NCI-H460 (cell line): ENCODE measurements around the gene GALNT12. TPM values are rescaled to one million over a fixed set of nuclear protein-coding genes. Genes with fewer than 3 reads are reported as not detected.
A peak's percentile ranks its signal among the peaks of the same experiment; 100 is the strongest.

Experiments used
- DNase-seq: peaks from one replicate; pipeline ENCODE4 v3.0.0-alpha.2; 2016; ENCODE audit warnings: low read depth; ENCODE audit errors: extremely low read depth
- polyA plus RNA-seq: library from polyadenylated mRNA; depleted of rRNA; stranded (reverse); fragments of >200 nt; gene quantifications from 2 replicates; pipeline ENCODE4 v1.2.3, GENCODE V29; 2014; cell fraction: nucleus; rRNA removed
- total RNA-seq: library from RNA; depleted of rRNA; stranded (reverse); fragments of >200 nt; shearing (Covaris generic); gene quantifications from 2 replicates; pipeline ENCODE4 v1.2.3, GENCODE V29; 2014; rRNA removed

Gene GALNT12, protein sequence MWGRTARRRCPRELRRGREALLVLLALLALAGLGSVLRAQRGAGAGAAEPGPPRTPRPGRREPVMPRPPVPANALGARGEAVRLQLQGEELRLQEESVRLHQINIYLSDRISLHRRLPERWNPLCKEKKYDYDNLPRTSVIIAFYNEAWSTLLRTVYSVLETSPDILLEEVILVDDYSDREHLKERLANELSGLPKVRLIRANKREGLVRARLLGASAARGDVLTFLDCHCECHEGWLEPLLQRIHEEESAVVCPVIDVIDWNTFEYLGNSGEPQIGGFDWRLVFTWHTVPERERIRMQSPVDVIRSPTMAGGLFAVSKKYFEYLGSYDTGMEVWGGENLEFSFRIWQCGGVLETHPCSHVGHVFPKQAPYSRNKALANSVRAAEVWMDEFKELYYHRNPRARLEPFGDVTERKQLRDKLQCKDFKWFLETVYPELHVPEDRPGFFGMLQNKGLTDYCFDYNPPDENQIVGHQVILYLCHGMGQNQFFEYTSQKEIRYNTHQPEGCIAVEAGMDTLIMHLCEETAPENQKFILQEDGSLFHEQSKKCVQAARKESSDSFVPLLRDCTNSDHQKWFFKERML
- 8.6 and 8.8 TPM in 2 replicates for total RNA-seq
- polyA plus RNA-seq: 23.5 and 35.7 TPM in 2 replicates

DNA sequence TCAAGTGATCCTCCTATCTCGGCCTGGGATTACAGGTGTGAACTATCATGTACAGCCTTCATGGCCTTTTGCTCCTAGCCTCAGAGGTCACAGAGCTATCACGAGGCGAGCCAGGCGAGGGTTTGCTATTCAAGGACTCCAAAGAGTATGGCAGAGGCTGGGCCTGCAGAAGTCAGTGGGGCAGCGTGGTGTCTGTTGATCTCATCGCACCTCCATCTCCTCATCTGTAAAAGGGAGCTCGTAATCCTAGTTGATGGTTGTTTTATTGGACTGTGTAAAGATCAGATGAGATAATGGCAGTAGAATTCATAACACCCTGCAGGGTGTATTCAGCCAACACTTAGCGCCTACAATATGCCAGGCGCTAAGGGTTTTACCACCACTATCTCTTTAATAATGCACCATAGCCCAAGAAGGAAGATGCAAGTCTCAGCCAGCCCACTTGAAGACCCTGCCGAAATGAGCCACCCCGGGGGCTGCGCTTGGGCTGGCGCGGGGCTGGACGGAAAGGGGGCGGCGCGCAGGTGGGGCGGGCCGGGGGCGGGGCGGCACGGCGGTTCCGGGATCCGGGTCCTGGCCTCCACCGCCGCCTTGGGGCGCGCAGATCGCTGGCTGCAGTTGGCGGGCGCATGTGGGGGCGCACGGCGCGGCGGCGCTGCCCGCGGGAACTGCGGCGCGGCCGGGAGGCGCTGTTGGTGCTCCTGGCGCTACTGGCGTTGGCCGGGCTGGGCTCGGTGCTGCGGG lies at the start of gene GALNT12:
Gene GALNT12 (plus strand): TSS at position 601 of the 744 bp plus-strand sequence. CDS start 29 bp downstream, at position 630.
- peak; percentile 26 for DNase-seq

DNA sequence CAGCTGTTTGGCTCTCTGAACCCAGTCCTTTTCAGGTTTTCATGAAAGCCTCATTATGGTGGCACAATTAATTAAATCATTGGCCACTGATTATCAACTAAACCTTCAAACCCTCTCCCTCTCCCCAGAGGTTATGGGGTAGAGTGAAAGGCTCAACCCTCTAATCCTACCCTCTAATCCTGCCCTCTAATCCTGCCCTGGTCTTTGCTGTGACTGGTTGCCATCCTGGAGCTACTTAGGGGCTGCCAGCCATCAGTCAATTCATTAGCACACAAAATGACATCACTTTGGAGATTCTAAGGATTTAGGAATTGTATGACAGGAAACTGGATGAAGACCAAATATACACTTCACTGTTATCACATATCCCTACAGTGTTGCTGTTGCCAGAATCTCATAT lies 47.2 kb upstream of the GALNT12 start:
- DNase-seq: no peak

DNA sequence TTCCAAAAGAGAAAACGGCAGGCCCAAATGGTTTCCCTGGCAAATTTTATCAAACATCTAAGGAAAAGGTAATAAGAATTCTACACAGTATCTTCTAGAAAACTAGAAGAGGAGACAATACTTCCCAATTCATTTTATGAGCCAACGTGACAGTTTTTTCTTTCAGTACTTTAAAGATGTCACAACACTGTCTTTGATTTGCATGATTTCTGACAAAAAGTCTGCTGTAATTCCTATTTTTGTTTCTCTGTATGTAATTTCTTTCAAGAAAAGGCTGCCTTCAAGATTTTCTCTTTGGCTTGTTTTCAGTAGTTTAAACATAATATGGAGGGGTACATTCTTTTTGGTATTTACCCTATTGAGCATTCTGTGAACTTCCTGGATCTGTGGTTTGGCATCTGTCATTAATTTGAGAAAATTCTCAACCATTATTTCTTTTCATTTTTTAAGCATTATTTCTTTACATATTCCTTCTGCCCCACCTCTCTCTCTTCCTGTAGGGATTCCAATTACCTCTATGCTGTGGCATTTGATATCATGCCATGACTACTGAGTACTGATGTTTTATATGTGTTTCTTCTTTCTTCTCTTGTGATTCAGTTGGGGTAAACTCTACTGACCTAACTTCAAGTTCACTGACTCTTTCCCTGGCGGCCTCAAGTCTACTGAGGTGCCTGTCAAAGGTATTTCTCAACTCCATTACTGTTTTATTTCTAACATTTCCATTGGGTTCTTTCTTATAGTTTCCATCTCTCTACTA lies 43.3 kb upstream of the GALNT12 start:
- no peak for DNase-seq

DNA sequence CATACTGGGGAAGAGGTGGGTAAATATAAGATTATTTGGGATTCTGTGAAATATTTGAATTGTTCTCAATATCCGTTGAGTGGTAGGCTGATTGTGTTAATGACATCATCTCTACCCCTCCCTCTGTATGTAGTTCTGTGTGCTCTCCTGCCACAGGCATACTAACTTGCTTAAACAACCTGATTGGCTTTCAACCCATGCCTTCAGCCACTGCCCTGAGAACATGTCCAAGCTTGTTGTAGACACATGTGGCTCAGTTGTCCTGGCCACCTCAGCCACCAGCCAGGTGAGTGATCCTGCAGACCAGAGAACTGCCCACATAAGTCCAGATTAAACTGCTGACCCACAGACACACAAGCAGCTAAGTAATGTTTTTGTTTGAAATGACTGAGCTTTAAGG lies 42.2 kb upstream of the GALNT12 start:
- DNase-seq: no peak

DNA sequence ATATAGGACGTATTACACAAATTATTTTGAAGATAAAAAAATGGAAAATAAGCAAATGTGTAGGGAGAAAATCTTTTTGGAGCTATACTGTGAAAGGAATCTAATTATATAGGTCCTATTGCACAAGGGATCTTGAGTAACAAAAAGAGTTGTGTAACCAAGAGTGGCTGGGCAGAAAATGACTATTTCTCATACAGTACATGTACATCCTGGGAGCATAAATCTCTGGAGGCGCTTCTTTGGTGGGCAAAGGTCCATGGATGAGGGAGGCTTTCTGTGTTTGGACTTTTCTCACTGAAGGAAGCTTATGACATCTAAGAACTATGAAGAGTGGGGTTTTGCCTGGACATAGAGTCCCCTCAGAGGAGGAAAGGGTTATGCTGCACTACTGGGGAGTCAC lies 40.9 kb upstream of the GALNT12 start:
- DNase-seq: no peak

DNA sequence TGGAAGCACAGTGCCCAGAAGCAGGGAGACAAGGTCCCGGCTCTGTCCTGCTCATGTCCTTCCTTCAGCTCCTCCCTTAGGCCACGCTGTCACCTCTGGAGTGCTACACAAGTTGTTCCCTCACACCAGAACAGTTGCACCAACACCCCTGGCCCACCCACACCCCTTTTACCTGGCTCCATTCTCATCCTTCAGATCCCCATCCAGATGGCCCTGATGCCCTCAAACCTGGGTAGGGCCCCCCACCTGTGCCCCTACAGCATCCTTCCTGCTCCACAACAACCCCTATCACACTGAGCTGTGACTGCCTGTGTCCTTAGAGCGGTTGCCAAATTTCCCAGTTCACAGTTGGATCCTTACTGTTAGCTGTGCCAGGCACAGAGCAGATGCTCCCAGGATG lies 40.3 kb upstream of the GALNT12 start:
- no peak for DNase-seq

DNA sequence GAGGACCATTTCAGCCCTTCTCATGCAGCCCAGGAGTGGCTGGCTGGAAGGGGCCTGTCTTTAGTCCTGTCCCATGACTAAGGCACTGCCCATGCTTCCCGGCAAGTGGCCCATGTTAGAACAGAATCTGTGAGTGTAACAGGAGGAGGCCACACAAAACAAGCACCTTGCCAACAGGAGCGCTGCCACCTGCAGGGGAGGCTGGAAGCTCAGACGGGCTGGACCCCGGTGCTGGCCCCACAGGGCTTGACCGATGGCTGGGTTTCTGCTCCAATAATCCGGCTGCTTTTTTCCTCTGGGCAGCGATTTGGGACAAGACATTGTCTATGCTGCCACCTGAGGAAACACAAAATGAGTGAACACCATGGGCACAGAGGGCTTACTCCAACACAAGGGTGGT lies 39.6 kb upstream of the GALNT12 start:
- DNase-seq: no peak

DNA sequence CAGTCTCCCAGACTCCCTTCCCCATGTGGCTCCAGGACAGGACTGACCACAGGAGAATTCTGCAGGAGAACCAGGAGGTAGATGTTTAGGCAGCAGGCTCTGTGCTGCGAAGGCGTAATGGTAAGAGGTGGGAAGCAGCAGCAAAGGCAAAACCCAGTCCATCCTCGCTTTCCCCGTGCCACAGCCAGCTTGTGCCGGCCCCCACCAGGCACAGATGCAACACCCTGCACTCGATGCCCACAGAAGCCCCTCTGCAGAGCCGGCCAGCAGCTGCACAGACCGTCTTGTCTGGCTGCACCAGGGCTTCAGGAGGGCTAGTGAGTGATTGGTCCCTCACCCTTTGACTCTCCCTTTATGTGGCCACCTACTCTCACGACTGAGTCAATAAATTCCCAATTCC lies 39.1 kb upstream of the GALNT12 start:
- DNase-seq: no peak

DNA sequence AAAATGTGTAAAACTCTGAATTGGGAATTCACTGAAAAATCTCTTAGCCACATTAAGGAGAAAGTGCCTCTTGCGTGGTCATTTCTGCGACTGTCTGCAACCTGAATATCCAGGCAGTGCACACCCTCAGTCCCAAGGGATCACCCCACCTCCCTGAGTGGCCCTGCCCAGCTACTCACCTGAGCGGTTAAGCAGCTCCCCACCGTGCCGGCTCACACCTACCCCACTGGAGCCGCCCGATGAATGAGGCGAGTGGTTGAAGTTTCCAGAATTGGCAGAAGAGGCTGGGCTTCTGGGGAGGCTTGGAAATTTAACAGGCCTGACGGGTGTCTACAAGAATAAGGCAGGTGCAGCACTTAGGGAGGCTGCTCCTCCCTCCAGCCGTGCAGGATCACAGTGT lies 36.8 kb upstream of the GALNT12 start:
- no peak for DNase-seq

DNA sequence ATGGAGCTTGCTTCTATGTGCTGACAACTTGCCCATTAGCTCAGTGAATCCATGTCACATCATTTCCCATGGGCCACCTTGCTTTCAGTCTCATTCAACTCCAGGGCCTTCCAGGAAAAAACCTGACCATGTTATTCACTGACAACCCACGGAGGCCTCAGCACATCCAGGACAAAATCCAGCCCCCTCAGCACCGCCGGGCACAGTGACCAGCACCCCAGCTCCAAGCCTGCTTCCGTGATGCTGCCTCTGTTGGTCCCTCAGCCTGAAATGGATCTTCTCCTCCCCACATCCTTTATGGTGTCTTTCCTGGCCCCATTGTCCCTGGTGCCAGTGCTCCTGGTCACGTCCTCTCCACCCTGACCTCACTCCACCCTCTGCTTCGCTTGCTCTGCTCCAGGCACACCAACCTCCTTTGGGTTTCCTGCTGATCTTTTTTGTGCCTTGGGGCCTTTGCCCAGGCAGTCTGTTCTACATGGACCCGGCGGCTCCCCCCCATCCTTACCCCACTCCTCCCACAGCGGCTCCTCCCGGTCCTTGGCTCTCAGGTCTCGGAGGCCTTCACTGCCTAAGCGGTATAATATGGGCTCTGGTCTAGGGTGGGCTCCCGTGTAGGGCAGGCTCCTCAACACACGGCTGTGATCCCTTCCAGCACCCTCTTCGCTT lies 36.1 kb upstream of the GALNT12 start:
- no peak for DNase-seq

DNA sequence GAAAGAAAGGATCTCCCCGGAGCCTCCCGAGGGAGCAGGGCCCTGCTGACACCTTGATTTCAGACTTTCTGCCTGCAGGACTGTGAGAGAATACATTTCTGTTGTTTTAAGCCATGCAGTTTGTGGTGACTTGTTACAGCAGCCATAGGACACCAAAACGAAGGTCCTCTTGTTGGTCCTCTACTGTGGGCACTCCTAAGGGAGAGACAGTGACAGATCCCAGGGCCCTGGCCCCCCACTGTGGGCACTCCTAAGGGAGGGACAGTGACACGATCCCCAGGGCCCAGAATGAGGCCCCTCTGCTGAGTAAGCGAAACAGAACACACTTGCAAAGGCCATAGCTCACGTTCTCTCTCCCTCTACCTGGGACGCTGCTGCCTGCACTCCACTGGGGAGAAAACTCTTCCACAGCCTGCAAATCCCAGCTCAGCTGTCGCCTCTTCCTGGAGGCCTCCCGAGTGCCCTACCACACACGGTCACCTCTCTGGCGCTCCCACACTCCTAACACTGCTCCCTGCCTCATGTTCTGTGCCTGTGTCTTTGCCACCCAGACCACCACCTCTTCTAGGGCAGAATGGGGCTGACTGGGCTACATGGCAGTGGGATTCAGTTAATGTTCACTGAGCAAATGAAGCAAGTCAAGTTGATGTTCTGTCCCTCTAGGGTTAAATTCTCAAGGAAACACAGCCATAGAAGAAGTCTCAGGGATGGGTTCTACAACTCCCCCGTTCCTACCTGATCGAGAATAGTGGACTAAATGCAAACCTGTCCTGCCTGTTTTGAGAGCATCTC lies 34.9 kb upstream of the GALNT12 start:
- DNase-seq: no peak

DNA sequence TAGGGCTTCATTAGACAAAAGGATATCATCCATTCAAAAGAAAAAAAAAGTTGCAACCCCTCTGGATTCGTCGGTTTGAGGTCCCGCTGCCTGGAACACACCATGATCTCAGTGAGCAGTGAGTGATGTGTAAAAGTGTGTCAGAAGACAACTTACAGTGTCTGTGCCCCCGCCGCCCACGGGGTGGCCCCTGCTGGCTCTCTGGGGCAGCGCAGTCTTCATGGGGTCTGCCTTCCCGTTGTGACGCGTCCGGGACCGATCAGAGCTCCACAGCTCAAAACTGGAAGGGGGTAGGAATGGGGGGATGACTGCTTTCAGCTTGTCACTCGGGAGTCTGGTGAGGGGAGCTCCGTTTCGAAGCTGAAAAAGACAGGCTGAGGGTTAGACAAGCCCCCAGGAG lies 33.7 kb upstream of the GALNT12 start:
- DNase-seq: no peak

DNA sequence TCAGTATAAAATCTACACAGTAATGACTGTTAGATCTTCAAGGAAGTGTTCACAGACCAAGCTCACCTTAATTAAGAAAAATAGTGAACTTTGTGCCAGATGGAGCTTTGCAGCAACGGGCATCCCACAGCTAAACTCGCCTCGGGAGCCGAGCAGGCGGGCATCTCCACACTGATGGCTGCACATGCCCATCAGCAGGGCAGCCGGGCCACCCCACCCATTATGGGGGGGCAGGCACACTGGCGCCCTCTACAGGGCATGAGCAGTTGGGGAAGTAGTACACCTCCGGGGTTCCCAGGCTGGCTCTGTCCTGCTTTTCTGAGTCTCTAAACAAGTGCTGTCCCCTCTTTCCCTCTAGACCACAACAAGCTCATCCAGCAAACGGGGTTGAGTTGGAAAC lies 32.7 kb upstream of the GALNT12 start:
- peak; percentile 20 for DNase-seq

DNA sequence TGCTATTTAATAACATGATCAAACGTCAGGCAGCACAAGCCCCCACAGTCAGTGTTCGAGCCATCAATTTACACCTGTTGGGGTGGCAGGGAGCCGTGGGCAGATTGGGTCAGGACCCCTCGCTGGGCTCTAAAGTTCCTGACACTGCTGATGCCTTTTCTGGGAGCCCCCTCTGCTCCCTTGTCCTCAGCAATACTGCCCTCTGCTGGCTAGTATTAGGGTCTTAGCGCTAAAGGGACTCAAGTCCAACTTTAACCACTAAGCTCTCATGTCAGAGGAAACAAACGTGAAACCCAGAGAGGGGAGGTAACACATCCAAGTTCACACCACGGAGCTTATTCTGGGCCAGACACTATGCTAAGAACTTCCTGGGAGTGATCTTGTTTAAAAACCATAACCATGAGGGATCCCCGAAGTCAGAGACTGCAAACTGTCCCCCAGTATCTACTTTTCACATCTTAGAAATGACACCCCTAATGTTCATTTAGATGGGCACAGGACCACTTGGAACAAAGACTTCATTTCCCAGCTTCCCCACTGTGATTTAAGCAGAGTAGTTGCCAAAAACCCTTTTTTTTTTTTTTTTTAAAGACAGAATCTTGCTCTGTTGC lies 31.5 kb upstream of the GALNT12 start:
- DNase-seq: peak; percentile 61

DNA sequence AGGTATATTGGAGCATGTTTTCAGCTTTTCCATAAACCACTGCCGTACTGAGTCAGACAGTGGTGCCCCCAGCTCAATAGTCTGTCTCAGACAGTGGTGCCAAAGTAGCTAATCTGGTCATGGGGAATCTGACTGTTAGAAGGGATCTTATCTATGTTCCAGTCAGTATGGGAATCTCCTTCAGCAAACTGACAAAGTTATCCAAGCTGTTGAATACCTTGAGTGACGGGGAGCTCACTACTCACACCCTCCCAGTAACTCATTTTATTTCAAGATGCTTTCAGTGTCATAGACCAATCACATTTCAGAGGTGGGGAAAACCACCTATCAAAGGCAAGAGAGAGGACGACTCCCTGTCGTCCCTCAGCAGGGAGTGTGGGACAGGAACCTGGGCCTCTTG lies 29.9 kb upstream of the GALNT12 start:
- DNase-seq: no peak

DNA sequence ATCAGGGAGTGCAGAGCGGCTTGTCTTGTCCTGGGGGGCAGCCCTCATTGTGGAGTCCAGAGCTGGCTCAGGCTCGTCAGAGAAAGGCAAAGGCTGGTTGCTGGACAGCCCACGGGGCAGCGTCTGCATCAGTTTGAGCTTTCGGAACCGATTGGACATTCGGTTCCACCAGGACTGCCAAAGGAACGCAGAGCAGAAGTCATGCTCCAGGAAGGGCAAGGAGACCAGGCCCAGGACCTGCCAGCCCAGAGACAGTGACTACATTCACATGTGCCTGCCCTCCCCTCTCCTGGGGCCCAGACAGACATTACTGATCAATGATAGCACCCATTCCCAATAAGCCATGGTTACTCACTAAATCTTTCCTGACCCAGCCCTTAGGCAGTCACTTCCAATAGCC lies 29.2 kb upstream of the GALNT12 start:
- DNase-seq: no peak

DNA sequence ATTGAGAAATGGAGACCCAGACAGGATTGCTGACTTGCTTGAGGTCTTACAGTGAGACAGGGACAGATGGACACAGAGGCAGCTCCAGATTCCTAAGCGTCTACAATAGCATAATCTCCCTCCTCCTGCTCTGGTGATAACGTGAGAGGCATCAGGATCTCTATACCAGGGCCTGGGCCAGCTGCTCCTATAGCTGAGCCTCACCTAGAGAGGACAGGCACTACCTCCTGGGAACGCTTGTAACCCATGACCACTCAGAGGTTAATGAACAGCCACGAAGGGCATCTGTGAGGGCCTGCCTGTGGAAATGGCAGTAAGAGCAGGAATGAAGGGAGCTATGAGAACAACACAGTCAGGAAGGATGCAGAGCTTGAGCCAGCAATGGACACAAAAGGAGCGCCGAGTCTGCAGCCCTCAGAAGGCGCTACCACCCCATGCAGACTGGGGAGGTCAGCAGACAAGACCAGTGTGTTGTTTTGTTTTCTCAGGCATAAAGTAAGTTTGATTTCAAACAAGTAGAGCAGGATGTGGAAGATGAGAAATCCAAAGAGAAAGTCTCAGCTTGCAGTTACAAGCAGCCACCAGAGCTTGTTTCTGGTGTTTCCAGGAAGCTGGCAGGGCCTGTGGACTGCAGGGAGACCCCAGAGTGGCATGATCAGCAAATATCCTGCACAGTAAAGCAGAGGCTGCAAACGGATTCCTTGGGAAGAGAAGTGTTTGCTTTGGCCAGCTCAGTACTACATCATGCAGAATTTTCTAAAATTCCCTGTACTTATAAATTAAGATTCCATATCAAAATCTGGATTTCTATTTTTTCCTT lies 28.5 kb upstream of the GALNT12 start:
- DNase-seq: no peak

DNA sequence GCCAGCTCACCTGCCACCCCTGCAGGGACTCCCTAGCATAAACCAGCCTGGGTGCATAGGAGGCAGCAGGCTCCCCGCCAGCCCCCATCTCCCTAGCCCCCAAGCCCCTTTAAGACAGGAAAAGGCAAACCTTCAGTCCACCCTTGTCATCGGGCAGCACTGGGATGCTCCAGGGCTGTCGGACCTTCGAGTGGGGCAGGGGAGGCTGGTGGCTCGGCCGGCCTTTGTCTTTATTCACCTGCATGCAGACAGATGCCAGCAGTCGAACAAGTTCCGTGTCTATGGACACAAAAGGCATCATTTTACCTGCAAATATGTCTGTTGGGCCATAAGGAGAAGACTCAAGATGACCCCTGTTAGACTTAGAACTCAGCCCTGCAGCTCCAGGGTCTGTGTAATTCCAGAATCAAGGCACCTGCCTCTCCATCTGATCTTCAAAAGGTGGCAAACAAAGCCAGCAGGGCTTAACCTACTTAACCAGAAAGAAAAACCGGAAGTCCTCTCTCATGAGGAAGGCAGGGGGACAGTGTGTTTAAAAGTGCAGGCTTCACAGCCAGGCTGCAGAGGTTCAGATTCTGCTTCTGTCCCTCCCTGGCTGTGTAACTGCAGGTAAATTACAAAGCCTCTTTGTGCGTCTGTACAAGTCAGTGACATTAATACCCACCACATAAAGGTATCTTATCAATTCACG lies 27.3 kb upstream of the GALNT12 start:
- no peak for DNase-seq
